HFFc6 (cell line): ENCODE results near the gene ZNF154. TPM values are rescaled to one million over a fixed set of nuclear protein-coding genes. Genes with fewer than 3 reads are reported as not detected.

Experiments
- DNase-seq: peaks from one replicate; pipeline ENCODE4 v3.0.0-alpha.2; 2018
- H3K27ac Mint-ChIP-seq: 2 replicates; pipeline ENCODE4 v1.8.0; 2020; ENCODE audit warnings: mild to moderate bottlenecking, mixed read lengths
- H3K27me3 Mint-ChIP-seq: 2 replicates; pipeline ENCODE4 v1.8.0; 2021; ENCODE audit warnings: mild to moderate bottlenecking, moderate library complexity, mixed read lengths; ENCODE audit not compliant: insufficient read depth
- H3K36me3 Mint-ChIP-seq: 2 replicates; pipeline ENCODE4 v1.8.0; 2021; ENCODE audit warnings: low read depth, mixed read lengths
- H3K4me1 Mint-ChIP-seq: 2 replicates; pipeline ENCODE4 v1.8.0; 2020; ENCODE audit warnings: low read depth, mixed read lengths
- H3K4me3 Mint-ChIP-seq: 2 replicates; pipeline ENCODE4 v1.8.0; 2020; ENCODE audit warnings: mild to moderate bottlenecking, moderate library complexity, mixed read lengths
- H3K9me3 Mint-ChIP-seq: 2 replicates; pipeline ENCODE4 v1.8.0; 2020; ENCODE audit warnings: mild to moderate bottlenecking, mixed read lengths
- total RNA-seq, 6 experiments: library from RNA; stranded (reverse); fragmentation: NEBNext Ultra II Directional; extraction: Animal tissue kit (Norgen Biotek cat#: 25700); gene quantifications; 2 replicates in 1 of 6; 3 replicates in 5 of 6; pipeline ENCODE4 v1.2.3, GENCODE V29; 2021
- TF ChIP-seq, protein P1 (sequence below): fragments of 200-600 bp; sonication (generic); IDR thresholded peaks from 2 replicates; pipeline ENCODE4 v1.5.0; 2021; ENCODE audit warnings: antibody characterized with exemption, mild to moderate bottlenecking

ZNF154 gene
- total RNA-seq, 6 experiments from 2014 or later: 0.11 to 0.20 (median 0.16) TPM; not detected in 2

DNA sequence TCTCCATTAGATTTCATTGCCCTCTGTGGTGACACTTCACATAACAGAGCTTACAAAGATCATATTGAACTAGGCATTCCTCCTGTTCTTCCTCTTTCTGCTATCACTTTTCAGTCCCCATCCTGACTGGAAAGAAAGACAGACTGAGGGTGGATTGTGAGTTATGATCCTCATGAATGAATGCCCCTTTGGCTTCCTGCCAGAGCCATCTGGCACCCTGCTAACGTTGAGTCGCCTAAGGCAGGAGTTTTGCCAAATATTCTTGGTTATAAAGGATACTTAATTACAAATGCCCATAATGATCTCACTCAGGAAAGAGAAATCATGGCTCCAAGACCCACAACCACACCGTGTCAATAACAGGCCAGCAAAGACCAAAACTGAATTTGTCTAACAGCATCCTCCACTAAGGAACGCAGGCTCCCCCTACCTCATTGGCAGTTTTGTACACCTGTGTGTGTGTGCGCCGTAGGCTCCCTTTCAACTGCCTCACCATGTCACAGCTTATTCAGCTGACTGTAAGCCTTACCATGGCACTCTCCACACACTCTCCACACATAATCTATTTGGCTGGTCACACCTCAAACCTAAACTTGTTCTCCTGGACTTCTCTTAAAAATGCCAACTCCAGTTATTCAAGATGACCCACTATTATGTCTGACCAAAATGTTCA, 60.5 kb downstream of the ZNF154 start:
- no peak overlapping the region for H3K4me3 Mint-ChIP-seq
- TF ChIP-seq, protein P1, sequence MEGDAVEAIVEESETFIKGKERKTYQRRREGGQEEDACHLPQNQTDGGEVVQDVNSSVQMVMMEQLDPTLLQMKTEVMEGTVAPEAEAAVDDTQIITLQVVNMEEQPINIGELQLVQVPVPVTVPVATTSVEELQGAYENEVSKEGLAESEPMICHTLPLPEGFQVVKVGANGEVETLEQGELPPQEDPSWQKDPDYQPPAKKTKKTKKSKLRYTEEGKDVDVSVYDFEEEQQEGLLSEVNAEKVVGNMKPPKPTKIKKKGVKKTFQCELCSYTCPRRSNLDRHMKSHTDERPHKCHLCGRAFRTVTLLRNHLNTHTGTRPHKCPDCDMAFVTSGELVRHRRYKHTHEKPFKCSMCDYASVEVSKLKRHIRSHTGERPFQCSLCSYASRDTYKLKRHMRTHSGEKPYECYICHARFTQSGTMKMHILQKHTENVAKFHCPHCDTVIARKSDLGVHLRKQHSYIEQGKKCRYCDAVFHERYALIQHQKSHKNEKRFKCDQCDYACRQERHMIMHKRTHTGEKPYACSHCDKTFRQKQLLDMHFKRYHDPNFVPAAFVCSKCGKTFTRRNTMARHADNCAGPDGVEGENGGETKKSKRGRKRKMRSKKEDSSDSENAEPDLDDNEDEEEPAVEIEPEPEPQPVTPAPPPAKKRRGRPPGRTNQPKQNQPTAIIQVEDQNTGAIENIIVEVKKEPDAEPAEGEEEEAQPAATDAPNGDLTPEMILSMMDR: no peak

More for the DNA sequence above, 60.5 kb downstream of the ZNF154 start:
- H3K9me3 Mint-ChIP-seq: peaks cover 16% of the 10 kb centered on the region
- H3K27me3 Mint-ChIP-seq: peaks cover 2% of the 10 kb centered on the region; the same call in 1 of the 2 replicates
- no peak for DNase-seq
- H3K36me3 Mint-ChIP-seq: peaks cover 7% of the 10 kb centered on the region
- H3K4me1 Mint-ChIP-seq: peaks cover 5% of the 10 kb centered on the region; the same call in 1 of the 2 replicates
- no peak overlapping the region for H3K27ac Mint-ChIP-seq

Other genes with a start within 250 kb of the ZNF154 start
- gene ZNF772, start 231.6 kb downstream of the ZNF154 start, total RNA-seq: 1 to 10 TPM; 2.3 to 5.9 (median 4.7) TPM
- 10 to 100 TPM in 2 of 6 experiments, 1 to 10 TPM in 4; 6.3 to 10.6 (median 7.3) TPM for gene ZNF419, start 221.5 kb downstream of the ZNF154 start, total RNA-seq
- 1 to 10 TPM; 5.7 to 8.0 (median 6.8) TPM for gene ZNF773, start 209.3 kb downstream of the ZNF154 start, total RNA-seq
- 1 to 10 TPM; 3.0 to 4.0 (median 3.7) TPM for gene ZNF549, start 181.8 kb downstream of the ZNF154 start, total RNA-seq
- gene ZNF550, start 149.3 kb downstream of the ZNF154 start, total RNA-seq: 1 to 10 TPM; 4.8 to 8.5 (median 5.6) TPM
- 1 to 10 TPM; 3.8 to 5.4 (median 5.0) TPM for gene ZNF416, start 130.3 kb downstream of the ZNF154 start, total RNA-seq
- 1 to 10 TPM in 3 of 6 experiments, under 1 TPM in 3; 0.80 to 3.0 (median 1.3) TPM for gene ZIK1, start 125.1 kb downstream of the ZNF154 start, total RNA-seq
- gene ZNF530, start 109.3 kb downstream of the ZNF154 start, total RNA-seq: 1 to 10 TPM; 2.3 to 4.5 (median 3.6) TPM
- gene ZNF134, start 95.0 kb downstream of the ZNF154 start, total RNA-seq: 10 to 100 TPM; 13.5 to 14.6 (median 14.3) TPM
- gene ZNF211, start 76.0 kb downstream of the ZNF154 start, total RNA-seq: 1 to 10 TPM; 5.8 to 8.1 (median 6.7) TPM
- not detected for gene ZSCAN4, start 40.3 kb downstream of the ZNF154 start, total RNA-seq
- 1 to 10 TPM; 3.3 to 4.6 (median 4.4) TPM for gene ZNF551, start 27.2 kb downstream of the ZNF154 start, total RNA-seq
- 1 to 10 TPM; 2.8 to 4.2 (median 3.7) TPM for gene ZNF671, start 18.4 kb upstream of the ZNF154 start, total RNA-seq
- 1 to 10 TPM; 5.4 to 9.3 (median 7.0) TPM for gene ZNF776, start 37.6 kb upstream of the ZNF154 start, total RNA-seq
- gene ZNF586, start 60.5 kb upstream of the ZNF154 start, total RNA-seq: 1 to 10 TPM; 6.4 to 8.8 (median 6.9) TPM
- gene ZNF552, start 105.7 kb upstream of the ZNF154 start, total RNA-seq: 1 to 10 TPM; 2.7 to 3.8 (median 3.0) TPM
- gene ZNF587B, start 121.1 kb upstream of the ZNF154 start, total RNA-seq: 10 to 100 TPM in 1 of 6 experiments, 1 to 10 TPM in 5; 7.8 to 10.7 (median 9.4) TPM
- 10 to 100 TPM; 22.6 to 28.6 (median 25.3) TPM for gene ZNF587, start 140.7 kb upstream of the ZNF154 start, total RNA-seq
- 1 to 10 TPM in 5 of 6 experiments, under 1 TPM in 1; 1.00 to 1.6 (median 1.3) TPM for gene ZNF814, start 179.8 kb upstream of the ZNF154 start, total RNA-seq
- gene ZNF417, start 207.4 kb upstream of the ZNF154 start, total RNA-seq: 10 to 100 TPM in 1 of 6 experiments, 1 to 10 TPM in 5; 6.8 to 10.3 (median 9.0) TPM
- gene ZNF418, start 226.2 kb upstream of the ZNF154 start, total RNA-seq: under 1 TPM; 0.07 to 0.81 (median 0.46) TPM
- gene ZNF256, start 238.5 kb upstream of the ZNF154 start, total RNA-seq: 1 to 10 TPM; 2.8 to 3.9 (median 3.2) TPM